ENCODE measurements around the gene PGLYRP2.

PGLYRP2 gene

GRCh38 chr19:15444505-15445226 lies 34.6 kb downstream of the PGLYRP2 start:
- Histone ChIP-seq H3K9me3 (ENCODE audit: control insufficient read depth in 1 of 2, low read length in 2 of 2) (no peaks in the 10 kb centered on the region), H3K27ac (ENCODE audit: low read length) (no peak overlapping the region), H3K27me3 (ENCODE audit: low read depth, low read length) (no peaks in the 10 kb centered on the region), H3K4me1 (ENCODE audit: control insufficient read depth in 1 of 2, insufficient read depth in 2 of 2, low read length in 2 of 2) (peaks cover 3 to 14% of the 10 kb centered on the region in 2 donors), H3K36me3 (ENCODE audit: control insufficient read depth in 1 of 2, insufficient read depth in 2 of 2, low read length in 2 of 2) (peaks cover 0 to 19% of the 10 kb centered on the region in 2 donors), H3K4me3 (ENCODE audit: low read depth in 1 of 2, low read length in 2 of 2) (no peak overlapping the region)

- Histone ChIP-seq H3K27ac (ENCODE audit: low read length) (no peak overlapping the region), H3K4me1 (ENCODE audit: control insufficient read depth in 1 of 2, insufficient read depth in 2 of 2, low read length in 2 of 2) (peaks cover 2 to 10% of the 10 kb centered on the region in 2 donors), H3K9me3 (ENCODE audit: control insufficient read depth in 1 of 2, low read length in 2 of 2) (no peaks in the 10 kb centered on the region), H3K36me3 (ENCODE audit: control insufficient read depth in 1 of 2, insufficient read depth in 2 of 2, low read length in 2 of 2) (peaks cover 0 to 19% of the 10 kb centered on the region in 2 donors), H3K4me3 (ENCODE audit: low read depth in 1 of 2, low read length in 2 of 2) (no peak overlapping the region), H3K27me3 (ENCODE audit: low read depth, low read length) (no peaks in the 10 kb centered on the region)
Measured at GRCh38 chr19:15443838-15444237, 35.5 kb downstream of the PGLYRP2 start.

GRCh38 chr19:15443325-15443724 lies 36.0 kb downstream of the PGLYRP2 start:
- Histone ChIP-seq H3K4me1 (ENCODE audit: control insufficient read depth in 1 of 2, insufficient read depth in 2 of 2, low read length in 2 of 2) (peaks cover 0 to 4% of the 10 kb centered on the region in 2 donors), H3K9me3 (ENCODE audit: control insufficient read depth in 1 of 2, low read length in 2 of 2) (no peaks in the 10 kb centered on the region), H3K27me3 (ENCODE audit: low read depth, low read length) (no peaks in the 10 kb centered on the region), H3K36me3 (ENCODE audit: control insufficient read depth in 1 of 2, insufficient read depth in 2 of 2, low read length in 2 of 2) (peaks cover 0 to 19% of the 10 kb centered on the region in 2 donors), H3K4me3 (ENCODE audit: low read depth in 1 of 2, low read length in 2 of 2) (no peak overlapping the region), H3K27ac (ENCODE audit: low read length) (no peak overlapping the region)

DNA sequence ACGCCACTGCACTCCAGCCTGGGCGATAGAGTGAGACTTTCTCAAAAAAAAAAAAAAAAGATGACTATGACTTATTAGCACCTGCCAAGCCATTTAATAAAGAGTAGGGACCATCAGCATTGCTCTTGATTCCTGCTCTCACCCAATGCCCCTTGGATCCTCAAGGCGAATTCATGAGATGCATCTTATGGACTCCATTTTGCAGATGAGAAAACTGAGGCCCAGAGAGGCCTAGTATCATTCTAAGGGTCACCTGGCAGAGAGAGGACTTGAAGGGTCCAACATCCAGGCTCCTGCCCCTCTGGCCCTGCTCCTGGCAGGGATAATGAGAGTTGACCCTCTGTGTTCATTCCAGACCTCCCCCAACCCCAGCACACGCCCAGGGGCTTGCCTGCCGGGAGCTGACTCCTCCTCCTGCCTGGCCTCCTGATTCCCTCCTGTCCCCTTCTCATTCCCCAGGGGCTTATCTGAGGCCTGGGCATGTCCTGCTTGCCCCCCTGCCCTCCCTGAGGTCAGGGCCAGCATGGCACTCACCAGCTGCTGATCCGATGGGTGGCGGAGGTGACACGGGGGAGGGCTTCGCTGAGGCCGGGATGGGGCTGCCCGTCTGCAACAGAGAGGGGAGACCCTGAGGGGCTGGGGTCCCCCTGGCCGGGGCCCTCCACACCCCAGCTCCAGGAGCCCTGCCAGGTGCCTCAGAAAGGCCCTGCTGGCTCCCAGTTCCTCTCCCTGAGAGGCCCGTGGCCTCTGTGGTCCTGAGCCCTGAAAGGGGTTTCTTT lies 37.0 kb downstream of the PGLYRP2 start:
- Histone ChIP-seq H3K4me3 (ENCODE audit: low read depth in 1 of 2, low read length in 2 of 2) (no peak overlapping the region), H3K9me3 (ENCODE audit: control insufficient read depth in 1 of 2, low read length in 2 of 2) (no peaks in the 10 kb centered on the region), H3K27me3 (ENCODE audit: low read depth, low read length) (no peaks in the 10 kb centered on the region), H3K27ac (ENCODE audit: low read length) (no peak overlapping the region), H3K4me1 (ENCODE audit: control insufficient read depth in 1 of 2, insufficient read depth in 2 of 2, low read length in 2 of 2) (peaks cover 0 to 7% of the 10 kb centered on the region in 2 donors), H3K36me3 (ENCODE audit: control insufficient read depth in 1 of 2, insufficient read depth in 2 of 2, low read length in 2 of 2) (peaks cover 0 to 12% of the 10 kb centered on the region in 2 donors)

DNA sequence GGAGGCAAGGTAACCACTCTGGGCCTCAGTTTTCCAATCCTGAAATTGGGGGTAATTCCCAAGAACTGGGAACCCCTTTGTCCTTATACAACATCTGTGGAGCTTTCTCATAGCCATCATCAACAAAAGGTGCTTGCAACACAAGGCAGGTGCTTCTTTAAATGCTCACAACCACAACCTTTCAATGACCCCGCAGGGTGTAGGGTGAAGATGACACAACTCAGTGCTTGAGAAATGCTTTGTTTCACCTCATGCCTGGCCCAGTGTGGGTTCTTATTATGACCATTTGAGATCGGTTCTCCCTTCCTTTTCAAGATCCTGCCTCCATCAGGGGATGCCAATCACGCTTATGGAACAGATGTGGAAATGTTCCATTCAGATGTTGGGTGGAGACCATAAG lies 38.0 kb downstream of the PGLYRP2 start:
- Histone ChIP-seq H3K9me3 (ENCODE audit: control insufficient read depth in 1 of 2, low read length in 2 of 2) (no peaks in the 10 kb centered on the region), H3K27me3 (ENCODE audit: low read depth, low read length) (no peaks in the 10 kb centered on the region), H3K36me3 (ENCODE audit: control insufficient read depth in 1 of 2, insufficient read depth in 2 of 2, low read length in 2 of 2) (peaks cover 0 to 8% of the 10 kb centered on the region in 2 donors), H3K4me1 (ENCODE audit: control insufficient read depth in 1 of 2, insufficient read depth in 2 of 2, low read length in 2 of 2) (peaks cover 0 to 16% of the 10 kb centered on the region in 2 donors), H3K4me3 (ENCODE audit: low read depth in 1 of 2, low read length in 2 of 2) (no peak overlapping the region), H3K27ac (ENCODE audit: low read length) (no peak overlapping the region)

DNA sequence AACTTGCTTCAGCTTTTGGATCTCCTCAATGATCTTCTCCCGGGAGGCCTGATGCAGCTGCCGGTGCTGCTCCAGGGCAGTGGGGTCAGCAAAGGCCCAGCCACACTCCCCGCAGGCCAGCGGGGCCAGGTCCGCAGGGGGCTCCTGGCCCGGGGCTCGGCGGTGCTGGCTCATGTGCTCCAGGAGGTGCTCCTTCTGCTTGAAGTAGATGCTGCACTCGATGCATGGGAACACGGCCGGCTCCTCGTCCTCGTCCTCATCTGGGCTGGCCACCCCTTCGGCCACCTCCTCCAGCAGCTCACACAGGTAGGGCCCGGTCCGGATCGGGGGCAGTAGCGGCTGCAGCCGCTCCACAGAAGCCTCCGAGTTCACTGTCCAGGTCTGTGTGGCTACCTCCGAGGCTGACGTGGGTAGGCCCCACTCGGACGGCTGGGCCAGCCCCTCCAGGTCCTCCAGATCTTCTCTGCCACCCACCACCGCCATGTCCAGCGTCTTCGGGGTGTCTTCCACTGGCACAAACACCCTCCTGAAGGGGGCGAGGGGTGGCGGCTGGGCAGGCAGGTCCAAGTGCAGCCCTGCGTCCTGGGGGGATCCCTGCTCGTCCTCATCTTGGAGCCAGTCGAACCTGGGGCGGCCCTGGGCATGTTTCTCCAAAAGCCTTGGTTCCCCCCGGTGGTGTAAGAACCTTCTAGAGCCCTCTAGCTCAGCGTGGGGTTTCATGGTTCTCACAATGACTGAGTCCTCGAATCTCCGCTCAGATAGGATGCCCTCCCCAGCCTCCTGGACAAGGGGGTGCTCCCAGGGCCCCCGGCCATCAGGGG lies 39.3 kb downstream of the PGLYRP2 start:
- Histone ChIP-seq H3K4me1 (ENCODE audit: control insufficient read depth in 1 of 2, insufficient read depth in 2 of 2, low read length in 2 of 2) (peaks cover 0 to 16% of the 10 kb centered on the region in 2 donors), H3K9me3 (ENCODE audit: control insufficient read depth in 1 of 2, low read length in 2 of 2) (no peaks in the 10 kb centered on the region), H3K36me3 (ENCODE audit: control insufficient read depth in 1 of 2, insufficient read depth in 2 of 2, low read length in 2 of 2) (peaks cover 0 to 3% of the 10 kb centered on the region in 2 donors), H3K27me3 (ENCODE audit: low read depth, low read length) (no peaks in the 10 kb centered on the region), H3K4me3 (ENCODE audit: low read depth in 1 of 2, low read length in 2 of 2) (no peak overlapping the region), H3K27ac (ENCODE audit: low read length) (no peak overlapping the region)

DNA sequence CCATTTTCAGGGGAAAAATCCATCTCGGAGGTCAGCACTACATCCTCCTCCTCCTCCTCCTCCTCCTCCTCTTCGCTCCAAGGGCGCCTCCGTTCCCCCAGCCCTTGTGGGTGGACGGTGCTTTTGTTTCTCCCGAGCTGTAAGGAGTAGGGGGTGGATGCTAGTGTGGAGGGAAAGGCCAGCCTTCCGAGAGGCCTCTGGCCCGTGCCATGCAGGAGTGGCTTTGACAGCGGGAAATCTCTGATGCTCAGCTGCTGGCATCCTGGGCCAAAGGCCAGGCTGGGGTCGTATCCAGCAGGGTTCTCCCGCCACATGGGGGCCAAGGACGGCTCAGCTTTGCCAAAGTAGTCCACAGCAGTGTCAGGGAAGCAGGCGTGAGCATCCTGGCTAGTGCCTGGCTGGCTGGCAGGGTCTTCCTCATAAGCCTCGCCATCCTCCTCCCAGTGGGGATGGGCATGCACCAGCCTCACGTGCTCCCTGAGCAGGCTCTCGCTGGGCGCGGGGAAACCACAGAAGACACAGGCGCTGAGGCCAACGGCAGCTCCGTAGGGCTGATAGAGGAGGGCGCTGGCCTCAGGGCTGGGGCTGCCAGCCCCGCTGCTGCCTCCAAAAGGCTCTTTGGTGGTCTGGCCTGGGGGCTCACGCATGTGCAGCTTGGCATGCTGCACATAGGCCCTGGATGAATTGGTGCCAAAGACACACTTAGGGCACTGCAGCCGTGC lies 40.1 kb downstream of the PGLYRP2 start:
- Histone ChIP-seq H3K36me3 (ENCODE audit: control insufficient read depth in 1 of 2, insufficient read depth in 2 of 2, low read length in 2 of 2) (no peaks in the 10 kb centered on the region), H3K27ac (ENCODE audit: low read length) (no peak overlapping the region), H3K27me3 (ENCODE audit: low read depth, low read length) (no peaks in the 10 kb centered on the region), H3K4me1 (ENCODE audit: control insufficient read depth in 1 of 2, insufficient read depth in 2 of 2, low read length in 2 of 2) (peaks cover 0 to 16% of the 10 kb centered on the region in 2 donors), H3K4me3 (ENCODE audit: low read depth in 1 of 2, low read length in 2 of 2) (no peak overlapping the region), H3K9me3 (ENCODE audit: control insufficient read depth in 1 of 2, low read length in 2 of 2) (no peaks in the 10 kb centered on the region)

- no peaks in the 10 kb centered on the region for H3K36me3 ChIP-seq (ENCODE audit: control insufficient read depth in 1 of 2, insufficient read depth in 2 of 2, low read length in 2 of 2)
- no peak overlapping the region for H3K27ac ChIP-seq (ENCODE audit: low read length)
- H3K9me3 ChIP-seq (ENCODE audit: control insufficient read depth in 1 of 2, low read length in 2 of 2): no peaks in the 10 kb centered on the region
- peaks cover 0 to 18% of the 10 kb centered on the region in 2 donors for H3K4me1 ChIP-seq (ENCODE audit: control insufficient read depth in 1 of 2, insufficient read depth in 2 of 2, low read length in 2 of 2)
- no peak overlapping the region for H3K4me3 ChIP-seq (ENCODE audit: low read depth in 1 of 2, low read length in 2 of 2)
- H3K27me3 ChIP-seq (ENCODE audit: low read depth, low read length): no peaks in the 10 kb centered on the region
Measured at GRCh38 chr19:15438577-15438976, 40.7 kb downstream of the PGLYRP2 start.

DNA sequence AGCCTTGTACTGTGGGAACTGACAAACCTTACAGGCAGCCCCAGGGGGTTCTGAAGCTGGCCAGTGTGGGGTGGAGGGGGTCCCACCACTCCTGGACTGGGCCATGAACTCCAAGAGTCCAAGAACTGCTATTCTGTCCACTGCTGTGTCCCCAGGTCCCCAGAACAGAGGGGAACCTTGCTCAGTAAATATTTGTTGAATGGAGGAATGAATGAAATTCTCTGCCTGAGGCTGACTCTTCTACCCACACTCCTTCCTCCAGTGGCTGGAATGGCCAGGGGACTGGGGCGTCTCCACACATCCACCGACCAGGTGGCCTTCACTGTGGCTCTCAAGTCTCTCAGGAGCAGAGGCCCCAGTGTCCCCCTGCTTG lies 41.2 kb downstream of the PGLYRP2 start:
- Histone ChIP-seq H3K36me3 (ENCODE audit: control insufficient read depth in 1 of 2, insufficient read depth in 2 of 2, low read length in 2 of 2) (no peaks in the 10 kb centered on the region), H3K27ac (ENCODE audit: low read length) (peak overlapping the region; percentile 40), H3K4me3 (ENCODE audit: low read depth in 1 of 2, low read length in 2 of 2) (no peak overlapping the region), H3K27me3 (ENCODE audit: low read depth, low read length) (no peaks in the 10 kb centered on the region), H3K9me3 (ENCODE audit: control insufficient read depth in 1 of 2, low read length in 2 of 2) (no peaks in the 10 kb centered on the region), H3K4me1 (ENCODE audit: control insufficient read depth in 1 of 2, insufficient read depth in 2 of 2, low read length in 2 of 2) (peaks cover 0 to 23% of the 10 kb centered on the region in 2 donors)

- Histone ChIP-seq H3K4me3 (ENCODE audit: low read depth in 1 of 2, low read length in 2 of 2) (no peak overlapping the region), H3K36me3 (ENCODE audit: control insufficient read depth in 1 of 2, insufficient read depth in 2 of 2, low read length in 2 of 2) (no peaks in the 10 kb centered on the region), H3K27me3 (ENCODE audit: low read depth, low read length) (no peaks in the 10 kb centered on the region), H3K9me3 (ENCODE audit: control insufficient read depth in 1 of 2, low read length in 2 of 2) (no peaks in the 10 kb centered on the region), H3K4me1 (ENCODE audit: control insufficient read depth in 1 of 2, insufficient read depth in 2 of 2, low read length in 2 of 2) (peaks cover 0 to 23% of the 10 kb centered on the region in 2 donors), H3K27ac (ENCODE audit: low read length) (peak overlapping the region; percentile 40)
Measured at GRCh38 chr19:15437355-15438123, 41.8 kb downstream of the PGLYRP2 start.

Data from muscle layer of duodenum (tissue), 2 donors.